ENCODE data around the gene MYO18A. TPM values are rescaled to one million over a fixed set of nuclear protein-coding genes. Genes with fewer than 3 reads are reported as not detected.
A peak's percentile ranks its signal among the peaks of the same experiment; 100 is the strongest.
"Not testable (repeated sequence)": the region's sequence is repeated elsewhere in the genome, so short reads cannot be mapped to it uniquely, and the experiment has no call there.

MYO18A gene
- 78.3 and 82.8 TPM in 2 replicates for total RNA-seq (ENCODE audit: low replicate concordance)

GRCh38 chr17:29180034-29180787 lies at the start of gene MYO18A:
MYO18A (minus strand) TSS chr17:29180398; CDS start chr17:29166940, 13,458 bp downstream.
- H3K4me3 ChIP-seq (ENCODE audit: low read depth, low read length) = peak within 1 kb of the TSS; percentile 69
- DNase-seq (ENCODE audit: low read depth) = peak; percentile 68
- TF ChIP-seq CTCF (IDR thresholded peaks at IDR 0.05; ENCODE audit: insufficient read depth, low read length) = peak; percentile 72

GRCh38 chr17:29225396-29225795 lies 45.2 kb upstream of the MYO18A start:
- TF ChIP-seq CTCF (IDR thresholded peaks at IDR 0.05; ENCODE audit: insufficient read depth, low read length) = no peak
- no peak for DNase-seq (ENCODE audit: low read depth)
- H3K4me3 ChIP-seq (ENCODE audit: low read depth, low read length) = no peak overlapping the region

- not testable (repeated sequence) for H3K4me3 ChIP-seq (ENCODE audit: low read depth, low read length); DNase-seq (ENCODE audit: low read depth)
These were observed 41.1 kb upstream of the MYO18A start for GRCh38 chr17:29221338-29221737.

GRCh38 chr17:29219378-29220047 lies 39.3 kb upstream of the MYO18A start:
- H3K4me3 ChIP-seq (ENCODE audit: low read depth, low read length) = no peak overlapping the region
- peak; percentile 90 for TF ChIP-seq CTCF (IDR thresholded peaks at IDR 0.05; ENCODE audit: insufficient read depth, low read length)
- DNase-seq (ENCODE audit: low read depth) = peak; percentile 89

GRCh38 chr17:29216856-29217255 lies 36.7 kb upstream of the MYO18A start:
- no peak for DNase-seq (ENCODE audit: low read depth)
- TF ChIP-seq CTCF (IDR thresholded peaks at IDR 0.05; ENCODE audit: insufficient read depth, low read length) = no peak
- H3K4me3 ChIP-seq (ENCODE audit: low read depth, low read length) = no peak overlapping the region

GRCh38 chr17:29216181-29216580 lies 36.0 kb upstream of the MYO18A start:
- TF ChIP-seq CTCF (IDR thresholded peaks at IDR 0.05; ENCODE audit: insufficient read depth, low read length) = no peak
- H3K4me3 ChIP-seq (ENCODE audit: low read depth, low read length) = no peak overlapping the region
- no peak for DNase-seq (ENCODE audit: low read depth)

- peak; percentile 58 for DNase-seq (ENCODE audit: low read depth)
- TF ChIP-seq CTCF (IDR thresholded peaks at IDR 0.05; ENCODE audit: insufficient read depth, low read length) = no peak
- H3K4me3 ChIP-seq (ENCODE audit: low read depth, low read length) = no peak overlapping the region
These were observed 35.5 kb upstream of the MYO18A start for GRCh38 chr17:29215717-29216116.
